SIG-M5 treated with dmso at 0.1 percent for 504 hours (cell line): ENCODE data around the gene VSX1.

Experiments used
- DNase-seq: peaks from one replicate; lab custom pipeline; 2025; ENCODE audit not compliant: unreplicated experiment; lab: John Stamatoyannopoulos, UW

VSX1 gene

GRCh38 chr20:25081730-25082497, at the start of gene VSX1:
Gene VSX1 (minus strand): TSS chr20:25082141. CDS start chr20:25082096, 45 bp downstream.
- no peak for DNase-seq

- no peak for DNase-seq
Observed at GRCh38 chr20:25129908-25130307, 48.0 kb upstream of the VSX1 start.

- no peak for DNase-seq
Observed at GRCh38 chr20:25129428-25129827, 47.5 kb upstream of the VSX1 start.

DNA sequence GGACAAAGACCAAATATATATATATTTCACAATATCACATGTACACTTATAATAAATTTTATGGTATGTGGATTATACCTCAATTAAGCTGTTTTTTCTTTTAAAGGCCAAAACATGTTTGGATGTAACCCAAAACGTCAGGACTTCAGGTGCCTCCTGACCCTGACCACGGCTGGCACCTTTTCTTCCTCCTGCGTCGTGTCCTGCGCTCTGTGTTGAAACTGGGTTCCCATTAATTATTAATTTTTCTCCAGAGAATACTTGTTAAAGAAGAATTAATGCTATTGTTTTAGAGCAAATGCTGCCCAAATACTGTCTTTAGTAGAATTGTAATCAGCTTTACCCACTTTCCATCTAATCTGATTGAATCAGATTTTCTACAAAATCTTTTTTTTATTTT, 46.7 kb upstream of the VSX1 start:
- DNase-seq = no peak

GRCh38 chr20:25127761-25128537, 46.0 kb upstream of the VSX1 start:
- DNase-seq = no peak

- DNase-seq = no peak
Observed at GRCh38 chr20:25126204-25127029, 44.5 kb upstream of the VSX1 start.

- DNase-seq = no peak
Observed at GRCh38 chr20:25125636-25126035, 43.7 kb upstream of the VSX1 start.

DNA sequence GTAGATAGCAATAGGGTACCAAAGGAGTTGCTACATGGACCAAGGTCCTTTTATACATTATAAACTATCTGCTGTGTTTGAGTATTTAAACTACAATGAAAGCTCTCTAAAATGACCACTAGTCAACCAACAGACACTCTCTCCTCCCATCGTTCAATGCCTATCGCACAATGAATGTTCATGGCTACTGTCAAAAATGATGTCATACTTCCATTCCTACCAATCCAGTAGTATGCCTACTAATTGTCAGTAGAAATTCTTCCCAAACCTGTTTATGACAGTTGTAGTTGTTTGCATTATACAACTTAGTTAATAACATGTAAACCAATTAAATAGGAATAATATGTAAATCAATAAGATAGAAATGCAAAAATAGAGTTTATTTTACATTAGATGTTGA, 39.0 kb upstream of the VSX1 start:
- no peak for DNase-seq

DNA sequence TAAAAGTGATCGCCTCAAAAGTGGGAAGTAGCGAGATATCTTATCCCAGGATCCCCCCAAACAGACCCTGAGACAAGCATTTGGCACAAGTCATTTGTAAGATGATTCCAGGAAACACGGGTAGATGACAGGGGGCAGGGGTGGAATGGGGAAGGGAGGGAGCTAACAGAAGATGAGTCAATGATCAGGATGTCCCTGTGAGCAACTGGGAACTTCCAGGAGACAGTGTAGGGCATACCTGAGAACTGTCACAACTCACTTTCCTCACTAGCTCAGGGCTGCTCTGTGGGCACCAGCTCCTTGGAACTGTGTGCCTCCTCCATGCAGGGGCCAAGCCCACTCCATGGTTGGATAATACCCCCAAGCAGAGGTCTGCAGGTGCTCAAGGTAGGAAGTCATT, 38.5 kb upstream of the VSX1 start:
- no peak for DNase-seq

DNA sequence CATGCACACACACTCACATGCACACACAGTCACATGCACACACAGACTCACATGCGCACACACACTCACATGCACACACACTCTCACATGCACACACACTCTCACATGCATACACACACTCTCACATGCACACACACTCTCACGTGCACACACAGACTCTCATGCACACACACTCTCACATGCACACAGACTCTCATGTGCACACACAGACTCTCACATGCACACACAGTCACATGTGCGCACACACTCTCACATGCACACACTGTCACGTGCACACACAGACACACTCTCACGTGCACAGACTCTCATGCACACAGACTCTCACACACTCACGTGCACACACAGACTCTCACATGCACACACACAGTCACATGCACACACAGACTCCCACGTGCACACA, 36.6 kb upstream of the VSX1 start:
- DNase-seq = no peak

- DNase-seq = no peak
Observed at GRCh38 chr20:25117990-25118389, 36.0 kb upstream of the VSX1 start.

GRCh38 chr20:25116739-25117458, 35.0 kb upstream of the VSX1 start:
- DNase-seq = no peak

DNA sequence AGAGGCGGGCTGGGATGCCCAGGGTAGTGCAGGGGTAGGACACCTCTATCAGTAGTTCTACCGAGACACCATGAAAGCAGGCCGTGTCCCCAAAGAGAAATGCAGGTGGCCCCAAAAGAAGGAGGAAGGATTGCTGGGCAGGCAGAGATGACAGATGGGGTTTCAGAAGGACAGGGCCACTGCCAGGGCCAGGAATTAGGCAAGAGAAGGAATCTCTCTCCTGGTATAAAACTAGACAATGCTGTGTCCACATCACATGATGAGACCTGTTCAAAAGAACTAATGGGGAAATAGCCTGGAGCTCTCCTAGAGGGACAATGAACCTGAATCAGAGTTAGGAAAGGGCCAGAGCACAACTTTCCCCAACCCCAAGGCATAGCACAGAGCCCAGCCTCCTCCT, 21.6 kb upstream of the VSX1 start:
- DNase-seq = no peak

DNA sequence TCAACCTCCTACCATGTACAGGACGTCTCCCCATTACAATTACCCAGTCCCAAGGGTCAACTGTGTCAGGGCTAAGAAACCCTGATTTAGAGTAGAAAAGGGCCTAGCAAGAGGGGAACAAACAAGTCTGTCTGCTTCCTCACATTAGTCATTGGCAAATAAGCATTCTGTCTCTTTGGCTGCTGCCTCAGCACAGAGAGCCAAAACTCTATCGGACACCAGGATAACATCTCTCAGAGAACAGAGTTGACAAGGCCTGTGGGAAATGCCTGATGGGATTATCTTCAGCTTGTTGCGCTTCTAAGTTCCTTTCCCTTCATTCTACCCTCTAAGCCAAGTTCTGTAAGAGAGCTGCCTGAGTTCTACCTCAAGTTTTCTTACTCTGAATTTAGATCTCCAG, 19.0 kb upstream of the VSX1 start:
- DNase-seq = no peak

GRCh38 chr20:25099601-25100140, 17.7 kb upstream of the VSX1 start:
- no peak for DNase-seq

DNA sequence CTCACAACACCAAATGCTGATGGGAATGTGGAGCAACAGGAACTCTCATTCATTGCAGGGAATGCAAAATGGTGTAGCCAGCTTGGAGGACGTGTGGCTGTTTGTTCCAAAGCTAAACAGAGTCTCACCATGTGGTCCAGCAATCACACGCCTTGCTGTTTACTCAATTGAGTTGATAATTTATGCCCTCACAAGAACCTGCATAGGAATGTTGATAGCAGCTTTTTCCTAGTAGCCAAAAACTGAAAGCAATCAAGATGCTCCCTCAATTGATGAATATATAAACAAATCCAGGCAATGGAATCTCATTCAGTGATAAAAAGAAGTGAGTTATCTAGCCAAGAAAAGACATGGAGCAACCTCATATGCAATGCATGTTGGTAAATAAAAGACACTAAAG, 15.6 kb upstream of the VSX1 start:
- DNase-seq = no peak

- DNase-seq = no peak
Observed at GRCh38 chr20:25090492-25091429, 8.8 kb upstream of the VSX1 start.

DNA sequence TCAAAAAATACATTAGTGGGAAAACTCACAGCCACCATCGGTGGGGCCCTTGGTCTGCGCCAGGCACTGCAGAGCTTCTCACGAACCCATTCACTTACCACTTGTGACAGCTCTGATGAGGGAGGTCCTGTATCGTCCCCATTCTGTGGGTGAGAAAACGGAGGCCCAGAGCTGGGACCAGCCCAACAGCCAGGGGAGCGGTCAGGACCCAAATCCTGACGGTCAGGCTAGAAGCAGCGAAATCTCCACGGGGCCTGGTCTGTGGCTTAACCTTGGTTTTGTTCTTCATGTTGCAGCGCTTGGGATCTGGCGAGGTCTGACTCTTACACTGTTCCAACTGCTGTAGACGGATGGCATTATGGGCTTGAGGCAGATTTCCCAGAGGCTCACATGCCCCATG, 7.7 kb upstream of the VSX1 start:
- DNase-seq = no peak

- DNase-seq = no peak
Observed at GRCh38 chr20:25089096-25089495, 7.2 kb upstream of the VSX1 start.

- no peak for DNase-seq
Observed at GRCh38 chr20:25088267-25088666, 6.3 kb upstream of the VSX1 start.
